ENCODE data around the gene MAP3K5. TPM values are rescaled to one million over a fixed set of nuclear protein-coding genes. Genes with fewer than 3 reads are reported as not detected.

MAP3K5 gene
- total RNA-seq, 4 donors from 2014 or later: 26.9 to 64.5 (median 34.0) TPM

DNA sequence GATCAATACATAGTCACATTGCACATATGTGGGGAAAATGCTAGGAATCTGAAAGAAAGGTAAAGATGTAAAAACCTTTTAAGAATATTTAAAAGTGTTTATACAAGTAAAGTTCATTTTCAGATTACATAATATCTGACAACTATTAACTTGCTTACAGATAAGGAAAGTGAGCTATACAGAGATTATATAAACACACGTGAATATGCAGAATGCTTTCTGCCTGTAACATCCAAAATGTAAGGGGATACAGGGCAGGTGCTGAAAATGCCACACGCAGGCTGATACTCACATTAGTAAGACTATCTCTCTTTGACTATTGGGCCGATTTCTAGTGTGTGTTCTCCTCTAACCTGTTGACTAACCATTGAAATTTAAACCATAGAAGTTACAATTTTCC, 224.1 kb downstream of the MAP3K5 start:
- no peak for DNase-seq (ENCODE audit: low spot score in 2 of 2)
- no peak overlapping the region for H3K4me3 ChIP-seq
- H3K27ac ChIP-seq: no peak overlapping the region
- no peak for TF ChIP-seq POLR2A (IDR thresholded peaks at IDR 0.05)
- no peak for TF ChIP-seq CTCF (IDR thresholded peaks at IDR 0.05)
- TF ChIP-seq EP300 (IDR thresholded peaks at IDR 0.05): no peak
- peaks cover 0 to 21% (median 0%) of the 10 kb centered on the region in 3 donors for H3K36me3 ChIP-seq
- H3K9me3 ChIP-seq: peaks cover 0 to 12% (median 0%) of the 10 kb centered on the region in 4 donors
- WGBS, 2 donors: 86 to 90% methylated on average over 3 of the region's 3 CpGs
- H3K27me3 ChIP-seq: no peaks in the 10 kb centered on the region
- no peaks in the 10 kb centered on the region for H3K4me1 ChIP-seq

GRCh38 chr6:136567688-136568087, 224.6 kb downstream of the MAP3K5 start:
- no peak for DNase-seq (ENCODE audit: low spot score in 2 of 2)
- TF ChIP-seq EP300 (IDR thresholded peaks at IDR 0.05) (no peak), CTCF (IDR thresholded peaks at IDR 0.05) (no peak), POLR2A (IDR thresholded peaks at IDR 0.05) (no peak)
- Histone ChIP-seq H3K4me1 (no peaks in the 10 kb centered on the region), H3K27ac (no peak overlapping the region), H3K36me3 (peaks cover 0 to 21% (median 0%) of the 10 kb centered on the region in 3 donors), H3K9me3 (peaks cover 0 to 12% (median 0%) of the 10 kb centered on the region in 4 donors), H3K4me3 (no peak overlapping the region), H3K27me3 (no peaks in the 10 kb centered on the region)
- WGBS, 2 donors: 87 to 91% methylated on average over 4 of the region's 4 CpGs

DNA sequence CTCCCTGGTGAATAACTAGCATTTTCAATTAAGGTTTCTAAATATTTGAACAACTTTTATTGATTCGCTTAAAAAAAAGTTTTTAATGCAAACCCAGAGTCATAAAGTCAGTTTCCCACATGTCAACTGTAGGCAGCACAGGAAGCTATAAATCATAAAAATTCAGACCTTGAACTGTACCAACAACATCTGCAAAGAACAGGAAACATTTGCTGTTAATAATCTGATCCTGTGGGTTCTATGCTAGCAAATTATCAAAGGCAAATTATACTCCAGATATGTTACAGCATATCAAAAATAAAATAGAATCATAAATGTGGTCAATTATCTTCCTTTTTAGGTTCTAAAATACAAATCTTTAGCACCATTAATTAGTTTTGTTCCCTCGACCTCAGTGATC, 225.4 kb downstream of the MAP3K5 start:
- Histone ChIP-seq H3K9me3 (peaks cover 0 to 12% (median 0%) of the 10 kb centered on the region in 4 donors), H3K27me3 (no peaks in the 10 kb centered on the region), H3K4me3 (no peak overlapping the region), H3K36me3 (peaks cover 0 to 21% (median 0%) of the 10 kb centered on the region in 3 donors), H3K27ac (no peak overlapping the region), H3K4me1 (no peaks in the 10 kb centered on the region)
- WGBS, 2 donors: 55 to 63% methylated on average over 2 of the region's 2 CpGs
- TF ChIP-seq POLR2A (IDR thresholded peaks at IDR 0.05): no peak
- no peak for TF ChIP-seq CTCF (IDR thresholded peaks at IDR 0.05)
- no peak for TF ChIP-seq EP300 (IDR thresholded peaks at IDR 0.05)
- no peak for DNase-seq (ENCODE audit: low spot score in 2 of 2)

GRCh38 chr6:136566007-136566487, 226.2 kb downstream of the MAP3K5 start:
- Histone ChIP-seq H3K36me3 (peaks cover 0 to 16% (median 0%) of the 10 kb centered on the region in 3 donors), H3K27me3 (no peaks in the 10 kb centered on the region), H3K9me3 (peaks cover 0 to 4% (median 0%) of the 10 kb centered on the region in 4 donors), H3K4me1 (no peaks in the 10 kb centered on the region), H3K27ac (no peak overlapping the region), H3K4me3 (no peak overlapping the region)
- 78 to 88% methylated on average over 6 of the region's 6 CpGs for WGBS, 2 donors
- no peak for TF ChIP-seq EP300 (IDR thresholded peaks at IDR 0.05)
- TF ChIP-seq POLR2A (IDR thresholded peaks at IDR 0.05): no peak
- no peak for TF ChIP-seq CTCF (IDR thresholded peaks at IDR 0.05)
- no peak for DNase-seq (ENCODE audit: low spot score in 2 of 2)

DNA sequence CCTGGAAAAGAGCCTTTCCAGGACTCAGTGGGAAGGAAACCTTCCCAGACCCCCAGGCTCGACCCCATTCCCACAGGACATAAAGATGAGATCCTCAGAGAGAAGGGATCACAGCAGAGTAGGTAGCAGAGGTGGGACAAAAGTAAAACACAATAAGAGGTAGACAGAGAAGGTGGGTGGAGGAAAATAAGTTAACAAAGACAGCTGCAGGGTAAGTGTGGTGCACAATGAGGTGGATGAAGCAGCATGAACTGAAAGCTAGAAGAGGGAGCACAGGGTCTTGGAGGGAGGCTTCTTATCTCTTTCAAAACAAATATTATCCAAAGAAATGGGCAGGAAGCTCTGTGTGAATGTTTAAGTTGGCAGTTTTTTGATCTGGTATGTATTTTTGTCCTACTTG, 228.1 kb downstream of the MAP3K5 start:
- no peaks in the 10 kb centered on the region for H3K9me3 ChIP-seq
- 45 to 56% methylated on average over 1 of the region's 1 CpG for WGBS, 2 donors
- no peak for DNase-seq (ENCODE audit: low spot score in 2 of 2)
- H3K27me3 ChIP-seq: no peaks in the 10 kb centered on the region
- H3K27ac ChIP-seq: no peak overlapping the region
- no peak for TF ChIP-seq EP300 (IDR thresholded peaks at IDR 0.05)
- TF ChIP-seq CTCF (IDR thresholded peaks at IDR 0.05): no peak
- no peak for TF ChIP-seq POLR2A (IDR thresholded peaks at IDR 0.05)
- H3K4me1 ChIP-seq: no peaks in the 10 kb centered on the region
- H3K36me3 ChIP-seq: peaks cover 0 to 19% (median 0%) of the 10 kb centered on the region in 3 donors
- H3K4me3 ChIP-seq: no peak overlapping the region
